ENCODE measurements around the gene MYH11.
"Not testable (repeated sequence)": the region's sequence is repeated elsewhere in the genome, so short reads cannot be mapped to it uniquely, and the experiment has no call there.

The MYH11 gene

GRCh38 chr16:15874745-15875314 is 18.0 kb upstream of the MYH11 start:
- no peak for DNase-seq

DNA sequence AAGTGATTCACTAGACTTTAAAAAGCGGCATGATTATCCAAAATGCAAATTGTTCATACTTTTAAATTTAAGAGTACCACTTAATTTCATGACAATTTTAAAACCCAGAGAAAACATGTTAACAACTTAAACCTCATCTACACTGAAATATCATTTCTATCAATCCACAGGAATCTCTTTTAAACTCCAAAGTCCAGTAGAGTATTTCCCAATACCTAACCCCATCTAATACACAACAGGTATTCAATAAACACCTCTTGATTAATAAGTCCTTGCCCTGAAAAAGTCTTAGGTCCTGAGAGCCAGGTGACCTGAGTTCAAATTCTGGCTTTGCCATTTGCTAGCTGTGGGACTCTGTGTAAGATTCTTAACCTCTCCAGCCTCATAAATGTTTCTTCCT is 16.9 kb upstream of the MYH11 start:
- no peak for DNase-seq

DNA sequence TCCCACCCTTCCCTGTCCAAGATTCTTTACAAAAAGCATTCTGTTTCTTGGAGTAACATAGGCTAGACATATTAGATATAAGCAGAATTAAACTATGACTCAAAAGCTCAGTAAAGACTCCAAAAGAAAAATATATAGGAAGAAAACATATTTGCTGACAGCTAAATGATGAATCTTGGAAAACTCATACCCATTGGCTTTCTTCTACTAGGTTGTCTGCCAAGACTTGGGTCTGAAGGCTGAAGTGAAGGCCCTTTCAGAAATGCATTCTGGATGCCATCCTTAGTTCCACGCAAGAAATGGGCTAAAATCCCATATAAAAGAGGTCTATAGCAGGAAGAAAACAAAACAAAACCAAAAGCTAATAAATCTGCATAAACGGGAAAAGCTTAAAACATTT is 16.5 kb upstream of the MYH11 start:
- no peak for DNase-seq

DNA sequence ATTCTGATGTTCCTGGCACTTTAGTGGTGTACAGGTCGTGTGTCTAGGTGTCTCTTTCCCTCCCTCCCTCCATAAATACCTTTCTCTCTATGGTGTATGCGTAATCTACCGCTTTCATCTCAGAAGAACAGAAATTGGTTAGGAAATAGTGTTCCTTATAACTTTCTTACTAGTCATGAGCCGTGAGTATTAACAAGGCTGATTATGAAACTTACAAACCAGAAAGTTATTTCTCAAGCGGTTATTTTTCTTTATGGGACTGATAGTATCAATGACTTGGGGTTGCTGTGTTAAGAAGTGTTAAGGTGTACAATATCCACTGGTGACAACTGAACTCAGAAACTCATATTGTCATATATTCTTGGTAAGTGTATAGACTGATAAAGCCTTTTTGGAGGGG is 13.2 kb upstream of the MYH11 start:
- no peak for DNase-seq

GRCh38 chr16:15866451-15866850 is 9.6 kb upstream of the MYH11 start:
- no peak for DNase-seq

GRCh38 chr16:15865742-15866141 is 8.9 kb upstream of the MYH11 start:
- DNase-seq, result no peak

GRCh38 chr16:15864939-15865338 is 8.1 kb upstream of the MYH11 start:
- no peak for DNase-seq

DNA sequence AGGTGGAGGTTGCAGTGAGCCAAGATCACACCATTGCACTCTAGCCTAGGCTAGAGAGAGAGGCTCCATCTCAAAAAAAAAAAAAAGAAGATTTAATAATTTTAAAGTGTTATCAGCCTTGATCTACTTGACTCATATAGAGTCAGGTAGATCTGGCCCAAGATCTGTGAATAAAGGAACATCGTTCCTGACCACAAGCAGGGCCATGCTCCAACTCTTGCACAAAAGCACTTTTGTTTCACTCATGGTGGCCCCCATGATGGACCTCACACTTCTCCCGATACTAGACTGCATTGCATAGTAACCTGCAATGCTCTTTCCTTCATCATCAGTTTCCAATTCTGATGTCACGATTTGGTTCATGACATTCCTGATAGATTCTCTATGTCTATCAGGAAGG is 5.2 kb upstream of the MYH11 start:
- DNase-seq, result no peak

- no peak for DNase-seq
These were observed 2.3 kb upstream of the MYH11 start for GRCh38 chr16:15858921-15859668.

- no peak for DNase-seq
These were observed 1.1 kb upstream of the MYH11 start for GRCh38 chr16:15857724-15858560.

DNA sequence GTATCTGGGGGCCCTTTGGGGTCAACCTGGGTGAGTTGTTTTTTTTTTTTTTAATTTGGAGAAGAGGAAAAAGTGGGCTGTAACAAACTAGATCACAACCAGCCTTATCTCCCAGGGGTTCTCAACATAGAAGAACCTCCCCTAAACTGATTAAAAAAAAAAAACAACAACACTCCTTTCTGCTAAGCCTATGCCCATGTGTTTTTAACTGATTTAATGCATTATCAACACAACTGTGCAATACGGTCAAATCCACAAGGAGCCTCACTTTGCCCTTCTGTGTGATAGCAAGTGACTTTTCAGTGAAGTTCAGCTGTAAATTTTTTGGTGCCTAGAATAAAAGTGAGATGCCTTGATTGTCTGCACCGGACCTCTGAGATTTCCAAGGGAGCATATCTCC is 646 bp downstream of the MYH11 start:
- DNase-seq, result no peak

- DNase-seq, result no peak
These were observed 1.2 kb downstream of the MYH11 start for GRCh38 chr16:15855704-15856003.

DNA sequence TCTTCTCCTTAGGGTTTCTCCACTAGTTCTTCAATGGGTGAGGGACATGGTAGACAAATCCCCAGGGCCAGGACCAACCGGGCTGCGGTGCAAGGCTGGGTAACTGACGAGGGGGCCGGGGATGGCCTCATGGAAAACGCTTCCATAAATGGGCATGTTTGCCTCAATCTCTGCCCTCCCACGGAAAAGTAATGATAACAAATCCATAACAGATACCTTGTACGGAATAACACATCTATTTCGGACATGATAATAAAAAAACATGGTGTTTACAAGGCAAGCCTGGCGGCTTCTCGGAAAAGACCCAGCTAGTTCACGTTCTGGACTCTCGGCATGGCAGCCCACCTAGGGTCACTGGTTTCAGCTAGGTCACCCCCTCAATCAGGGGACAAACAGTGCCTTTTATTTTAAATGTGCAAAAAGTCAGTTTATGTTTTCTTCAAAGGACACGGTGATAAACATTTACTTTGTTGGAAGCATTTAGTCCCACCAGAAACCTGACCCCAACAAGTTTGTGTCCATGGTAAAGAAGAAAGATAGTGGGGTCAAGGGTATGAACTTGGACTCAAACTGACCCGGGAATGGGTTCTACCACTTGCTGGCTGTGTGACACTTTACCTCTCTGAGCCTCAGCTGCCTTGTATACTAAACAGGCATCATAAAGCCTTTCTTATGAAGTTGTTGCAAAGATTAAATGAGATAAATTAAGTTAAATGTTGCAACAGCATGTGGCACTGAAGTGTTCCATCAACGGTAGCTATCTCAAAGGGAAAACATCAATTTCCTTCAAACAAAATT is 1.7 kb downstream of the MYH11 start:
- no peak for DNase-seq

DNA sequence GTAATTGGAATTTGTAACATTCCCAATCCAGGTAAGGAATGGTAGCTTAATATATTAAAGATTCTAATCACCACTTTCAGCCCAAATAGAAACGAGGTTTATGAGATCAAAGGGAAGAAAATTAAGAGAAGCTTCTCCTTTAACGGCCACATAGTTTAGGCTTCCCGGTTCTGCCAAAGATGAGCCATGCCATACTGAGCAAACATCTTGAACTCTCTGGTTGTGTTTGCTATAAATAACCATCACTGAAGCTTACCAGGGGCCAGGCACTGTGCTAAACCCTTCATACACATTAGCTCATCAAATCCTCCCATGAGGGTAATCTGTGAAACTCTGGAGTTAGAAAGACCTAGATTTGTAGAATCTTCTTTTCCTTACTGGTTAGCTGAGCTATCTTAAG is 2.8 kb downstream of the MYH11 start:
- DNase-seq, result no peak

DNA sequence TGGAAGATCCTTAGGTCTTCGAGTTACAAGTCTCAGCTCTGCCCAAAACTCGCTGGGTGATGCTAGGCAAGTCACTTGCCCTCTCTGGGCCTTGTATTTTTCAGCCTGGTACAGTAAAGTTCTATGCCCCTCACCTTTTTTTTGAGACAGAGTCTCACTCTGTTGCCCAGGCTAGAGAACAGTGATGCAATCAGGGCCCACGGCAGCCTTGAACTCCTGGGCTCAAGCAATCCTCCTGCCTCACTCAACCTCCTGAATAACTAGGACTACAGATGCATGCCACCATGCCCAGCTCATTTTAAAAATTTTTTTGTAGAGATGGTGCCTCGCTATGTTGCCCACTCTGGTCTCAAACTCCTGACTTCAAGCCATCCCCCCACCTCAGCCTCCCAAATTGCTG is 3.8 kb downstream of the MYH11 start:
- no peak for DNase-seq

- DNase-seq, result not testable (repeated sequence)
These were observed 6.3 kb downstream of the MYH11 start for GRCh38 chr16:15850555-15850954.

GRCh38 chr16:15849209-15849981 is 7.4 kb downstream of the MYH11 start:
- DNase-seq, result no peak

DNA sequence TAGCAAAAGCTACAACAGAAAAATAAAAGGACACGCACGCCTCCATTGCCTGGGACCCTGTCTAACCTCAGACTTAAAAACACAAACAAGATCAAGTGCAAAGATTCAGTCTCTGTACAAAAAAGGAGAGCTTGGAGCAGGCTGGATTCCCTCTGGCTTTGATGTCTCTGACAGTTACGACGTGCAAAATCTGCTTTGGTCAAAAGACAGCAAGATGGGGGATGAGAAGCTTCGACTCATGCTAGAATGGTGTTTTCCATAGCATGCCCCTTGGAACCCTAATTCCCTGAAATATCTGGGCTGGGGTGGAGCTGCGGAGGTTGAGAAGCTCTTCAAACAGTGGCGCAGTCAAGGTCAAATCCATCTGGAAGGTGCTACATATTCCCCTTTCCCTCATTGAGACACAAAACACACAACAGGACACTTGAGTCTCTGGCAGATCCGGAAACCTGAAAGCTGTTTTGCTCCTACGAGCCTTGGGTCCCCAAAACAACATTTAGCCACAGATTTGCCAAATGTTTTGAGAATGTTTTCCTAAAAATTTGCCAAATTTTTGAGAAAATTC is 9.1 kb downstream of the MYH11 start:
- DNase-seq, result no peak

GRCh38 chr16:15846510-15846909 is 10.3 kb downstream of the MYH11 start:
- no peak for DNase-seq

DNA sequence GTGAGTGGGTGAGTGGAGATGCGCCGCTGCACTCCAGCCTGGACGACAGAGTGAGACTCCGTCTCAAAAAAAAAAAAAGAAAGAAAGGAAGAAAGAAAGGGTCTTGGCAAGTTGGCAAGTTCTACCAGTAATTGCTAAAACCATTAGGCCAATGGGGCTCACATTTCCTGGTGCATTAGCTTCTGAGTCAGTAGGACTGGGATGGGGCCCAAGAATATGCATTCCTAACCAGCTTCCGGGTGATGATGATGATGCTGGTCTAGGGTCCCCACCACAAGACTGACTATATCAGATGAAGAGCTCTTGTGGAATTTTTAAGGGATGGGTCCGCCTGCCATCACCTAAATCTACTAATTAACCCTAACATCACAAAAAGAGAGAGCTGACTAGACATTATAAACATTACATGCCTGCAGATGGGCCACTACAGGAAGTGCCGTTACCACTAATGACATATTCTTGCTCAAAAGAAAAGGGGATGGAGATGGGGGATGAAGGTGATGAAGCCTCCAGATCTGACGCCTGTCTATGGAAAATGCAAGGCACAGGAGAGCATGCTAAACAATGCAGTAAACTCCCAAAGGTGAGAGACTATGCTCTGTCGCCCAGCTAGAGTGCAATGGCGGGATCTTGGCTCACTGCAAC is 13.1 kb downstream of the MYH11 start:
- no peak for DNase-seq

GRCh38 chr16:15839204-15839603 is 17.6 kb downstream of the MYH11 start:
- not testable (repeated sequence) for DNase-seq

DNA sequence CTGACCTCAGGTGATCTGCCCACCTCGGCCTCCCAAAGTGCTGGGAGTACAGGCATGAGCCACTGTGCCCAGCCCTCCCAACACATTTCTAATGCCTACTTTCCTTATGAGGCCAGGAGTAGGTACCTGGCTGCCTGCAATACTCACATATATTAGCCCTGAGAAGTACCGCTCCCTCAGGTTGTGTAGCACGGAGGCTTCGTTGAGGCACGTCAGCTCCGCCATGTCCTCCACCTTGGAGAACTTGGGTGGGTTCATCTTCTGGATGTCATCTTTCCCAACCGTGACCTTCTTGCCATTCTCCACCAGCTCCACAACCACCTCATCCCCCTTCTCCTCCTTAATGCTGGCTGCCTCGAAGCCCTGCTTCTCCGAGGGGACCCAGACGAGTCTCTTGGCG is 19.1 kb downstream of the MYH11 start:
- DNase-seq, result no peak
